ENCODE measurements around the gene DYNC1I1.

The DYNC1I1 gene

DNA sequence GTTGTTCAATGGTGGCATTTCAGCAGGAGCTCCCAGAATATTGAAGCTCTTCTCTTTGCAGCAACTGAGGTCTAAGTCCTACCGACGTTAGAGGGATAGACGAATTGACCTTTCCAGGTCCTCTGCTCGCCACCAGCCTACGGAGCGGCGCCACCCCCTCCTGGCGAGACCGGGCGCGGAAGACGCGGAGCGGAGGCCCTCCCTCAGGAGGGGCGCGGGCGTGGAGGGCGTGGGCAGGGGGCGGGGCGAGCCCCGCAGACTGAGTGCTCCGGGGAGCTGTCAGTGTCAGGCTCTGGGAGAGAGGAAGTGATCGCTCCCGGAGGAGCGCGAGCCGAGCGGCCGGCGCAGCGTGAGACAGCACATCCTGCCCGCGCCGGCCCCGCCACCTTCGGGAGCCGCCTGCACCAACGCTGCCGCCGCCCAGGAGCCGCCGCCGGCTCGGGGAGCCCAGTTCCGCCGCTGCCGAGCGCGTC lies at the start of gene DYNC1I1:
DYNC1I1 (plus strand) TSS at position 257 of the 473 bp plus-strand sequence. CDS start 32,176 bp downstream, outside the sequence.
- DNase-seq, result peak; percentile 23 to 35

DNA sequence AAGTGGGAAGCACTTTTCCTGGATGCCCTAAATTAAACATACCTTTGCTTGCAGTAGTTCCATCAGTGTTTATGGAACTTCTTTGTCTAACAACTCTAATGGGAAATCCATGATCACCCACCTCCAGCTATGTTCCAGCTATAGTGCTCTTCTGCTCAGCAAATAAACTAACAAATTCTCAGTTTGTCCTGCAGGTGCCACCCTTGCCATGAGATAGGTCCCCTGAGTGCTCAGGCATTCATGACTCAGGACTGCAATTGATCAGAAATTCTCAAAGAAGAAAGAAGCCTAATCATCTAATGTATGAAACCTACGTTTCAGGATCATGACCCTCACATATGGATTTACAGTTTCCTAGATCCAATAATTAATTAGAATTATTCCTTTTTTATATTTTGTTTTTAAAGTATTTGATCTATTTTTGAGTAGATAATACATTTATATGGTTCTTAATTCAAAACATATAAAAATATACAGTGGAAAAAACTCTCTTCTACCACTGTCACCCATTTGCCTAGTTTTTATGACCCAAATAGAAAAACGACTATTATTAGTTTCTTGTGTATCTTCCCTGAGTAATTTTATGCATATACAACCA lies 48.7 kb upstream of the DYNC1I1 start:
- peak; percentile 46 to 62 for DNase-seq

DNA sequence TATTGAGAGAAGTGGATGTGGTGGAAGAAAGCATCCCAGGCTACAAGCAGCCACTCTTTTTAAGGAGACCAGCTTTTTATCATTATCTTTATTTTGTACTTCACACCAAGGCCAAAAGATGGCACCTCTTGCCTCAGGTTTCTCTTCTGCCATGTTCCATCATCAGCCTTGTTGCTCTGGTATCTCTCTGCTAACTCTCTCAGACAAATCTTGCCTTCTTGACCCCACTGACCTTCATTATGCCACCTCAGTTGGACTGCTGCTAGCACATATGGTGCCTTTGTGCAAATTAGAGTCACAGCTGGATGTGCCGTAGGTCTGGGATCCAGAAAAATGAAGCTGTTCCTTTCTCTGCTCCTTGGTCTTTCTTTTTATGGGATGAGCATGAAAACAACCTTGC lies 47.1 kb upstream of the DYNC1I1 start:
- no peak for DNase-seq

DNA sequence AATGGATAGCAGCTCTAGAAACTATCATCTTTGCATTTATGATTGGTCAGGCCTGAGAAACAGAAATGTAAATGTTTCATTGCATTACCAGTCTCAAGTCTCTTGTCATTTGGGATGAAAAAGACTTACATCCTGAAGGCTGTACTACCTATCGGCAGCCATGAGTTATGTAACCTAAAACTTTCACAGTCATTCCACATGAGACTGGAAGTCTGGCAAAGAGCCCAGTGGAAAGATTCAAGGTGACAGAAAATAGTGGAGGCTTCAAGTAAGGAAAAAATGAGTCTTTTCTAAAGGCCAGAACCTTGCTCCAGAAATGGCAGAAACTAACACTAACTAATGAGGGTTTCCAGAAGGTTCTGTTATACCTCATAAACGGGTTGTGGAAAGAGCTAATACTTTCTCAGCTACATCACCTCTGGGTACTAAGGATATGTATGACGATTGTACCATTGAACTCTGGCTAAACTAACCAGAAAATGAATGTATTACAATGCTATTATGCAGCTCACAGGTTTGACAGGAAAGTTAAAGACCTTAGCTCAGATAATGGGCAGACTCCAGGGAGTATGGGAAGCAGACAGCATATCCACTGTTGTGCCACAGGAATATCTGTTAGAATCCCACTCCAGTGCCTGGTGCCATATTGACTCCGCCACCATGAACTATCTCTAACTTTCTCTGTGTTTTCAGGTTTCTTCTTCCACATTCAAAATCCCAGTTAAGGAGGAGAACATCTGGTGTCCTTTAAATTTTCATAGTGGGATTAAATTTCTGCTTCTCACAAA lies 41.7 kb upstream of the DYNC1I1 start:
- no peak for DNase-seq

DNA sequence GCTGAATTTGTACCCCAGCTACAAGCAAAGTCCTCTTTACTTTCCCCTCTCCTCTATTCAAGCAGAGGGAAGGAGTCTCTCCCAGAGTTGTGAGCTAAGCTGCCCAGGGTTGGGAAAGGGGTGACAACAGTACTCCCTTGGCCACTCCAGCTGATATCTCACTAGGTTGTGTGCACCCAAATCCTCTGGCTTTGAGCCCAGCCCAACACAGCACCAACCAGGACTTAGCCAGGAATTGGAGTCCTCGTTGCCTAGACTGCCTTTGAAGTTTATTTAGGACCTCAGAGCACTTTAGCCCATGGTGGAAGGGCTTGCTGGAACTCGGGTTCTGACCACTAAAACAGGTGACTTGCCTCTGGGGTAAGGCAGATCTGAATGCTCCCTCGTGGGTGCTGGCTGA lies 35.7 kb upstream of the DYNC1I1 start:
- DNase-seq, result no peak

DNA sequence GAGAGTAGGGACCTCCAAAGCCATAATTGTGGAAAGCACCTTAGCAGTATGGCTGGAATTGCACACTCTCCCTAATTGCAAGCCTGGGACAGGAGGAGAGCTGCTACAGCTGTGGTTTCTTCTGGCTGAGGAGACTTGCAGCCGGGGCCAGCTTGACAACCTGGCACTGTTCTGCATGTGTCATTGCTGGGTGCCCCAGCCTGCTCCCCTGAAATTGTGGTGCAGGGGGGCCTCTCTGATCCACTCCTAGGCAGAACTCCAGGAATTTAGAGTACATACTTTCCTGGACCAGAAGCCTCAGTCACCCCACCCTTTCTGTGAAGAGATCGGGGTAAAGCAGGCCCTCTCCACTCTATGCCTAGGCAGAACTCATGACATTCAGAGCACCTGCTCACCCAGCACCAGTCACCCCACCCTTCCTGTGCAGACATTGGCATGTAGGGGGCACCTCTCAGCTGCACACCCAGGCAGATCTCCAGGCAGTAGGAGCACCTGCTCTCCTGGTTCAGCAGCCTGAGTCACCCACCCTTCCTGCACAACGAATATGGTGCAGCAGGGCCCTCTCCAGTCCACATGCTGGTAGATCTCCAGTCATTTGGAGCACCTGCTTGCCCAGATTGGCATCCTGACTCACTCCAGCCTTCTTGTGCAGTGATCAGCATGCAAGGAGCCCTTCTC lies 34.4 kb upstream of the DYNC1I1 start:
- DNase-seq, result no peak

DNA sequence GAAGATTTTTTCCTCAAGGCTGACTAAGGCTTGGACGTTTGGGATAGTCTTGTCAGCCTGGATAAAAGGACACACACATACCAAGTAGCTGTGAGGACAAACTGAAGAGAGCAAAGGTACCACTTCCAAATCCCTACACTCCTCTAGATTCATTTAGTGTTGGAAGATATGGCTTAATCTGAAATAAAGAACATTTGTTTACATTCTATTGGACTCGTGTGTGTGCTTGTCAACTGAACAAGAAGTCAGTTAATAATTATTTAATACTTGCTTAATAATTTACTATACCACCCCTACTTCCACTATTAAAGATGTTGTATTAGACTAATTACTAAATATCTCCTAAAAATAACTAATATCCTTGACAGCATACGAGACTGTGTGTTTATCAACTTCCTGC lies 23.3 kb upstream of the DYNC1I1 start:
- DNase-seq, result no peak

DNA sequence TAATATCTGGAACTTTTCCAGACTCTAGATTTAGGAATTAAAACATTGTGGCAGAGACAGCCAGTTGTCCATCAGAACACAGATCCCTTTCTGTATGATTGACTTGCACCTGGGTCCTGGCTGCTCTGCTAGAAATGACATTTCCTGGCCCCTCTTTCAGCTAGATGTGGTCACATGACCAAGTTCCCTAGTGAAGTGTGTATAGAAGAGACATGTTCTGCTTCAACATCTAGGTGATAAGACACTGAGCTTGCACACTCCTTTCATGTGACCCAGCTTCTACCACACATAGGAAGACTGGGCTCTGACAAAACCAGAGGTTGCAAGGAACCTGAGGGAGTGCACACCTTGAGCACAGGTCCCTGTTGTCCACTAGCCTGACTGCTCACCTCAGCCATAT lies 22.8 kb upstream of the DYNC1I1 start:
- no peak for DNase-seq

DNA sequence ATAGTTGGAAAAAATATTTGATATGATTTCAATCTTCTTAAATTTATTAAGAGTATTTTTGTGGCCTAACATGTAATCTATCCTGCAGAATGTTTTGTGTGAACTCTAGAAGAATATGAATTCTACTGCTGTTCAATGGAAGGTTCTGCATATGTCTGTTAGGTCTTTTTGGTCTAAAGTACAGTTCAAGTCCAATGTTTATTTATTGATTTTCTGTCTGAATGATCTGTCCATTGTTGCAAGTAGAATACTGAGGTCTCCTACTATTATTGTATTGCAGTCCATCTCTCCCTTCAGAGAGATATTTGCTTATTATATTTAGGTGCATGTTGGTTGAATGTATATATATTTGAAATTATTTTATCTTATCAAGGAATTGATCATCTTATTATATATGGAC lies 18.9 kb upstream of the DYNC1I1 start:
- no peak for DNase-seq

DNA sequence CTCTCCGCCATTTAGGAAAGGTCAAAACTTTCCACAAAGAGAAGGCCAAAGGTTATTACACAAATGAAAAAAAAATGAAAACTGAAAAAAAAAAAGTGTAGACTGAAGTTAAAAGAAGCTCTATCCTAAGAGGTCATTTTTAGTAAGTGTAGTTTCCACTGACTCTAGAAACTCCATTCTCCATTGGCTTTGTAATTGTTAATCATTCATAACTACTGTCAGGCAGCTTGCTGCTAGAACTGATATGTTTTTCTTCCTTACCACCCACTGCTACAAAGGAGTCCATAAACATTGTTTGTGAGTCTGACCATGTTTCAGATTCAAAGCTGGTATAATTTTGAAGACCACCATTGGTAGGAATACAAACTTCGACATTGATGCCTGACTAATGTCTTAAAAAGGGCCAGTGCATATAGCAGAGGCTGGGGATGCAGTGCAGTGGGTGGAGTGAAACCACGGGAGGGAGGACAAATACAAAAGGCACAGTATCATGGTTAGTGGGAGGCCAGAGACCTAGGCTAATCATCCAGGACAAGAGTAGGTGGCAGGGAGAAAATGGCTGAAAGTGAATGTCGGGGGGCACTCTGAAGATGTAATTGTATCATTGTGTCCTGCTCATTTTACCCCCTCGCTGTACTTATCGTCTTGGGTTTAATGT lies 16.9 kb upstream of the DYNC1I1 start:
- DNase-seq, result no peak

DNA sequence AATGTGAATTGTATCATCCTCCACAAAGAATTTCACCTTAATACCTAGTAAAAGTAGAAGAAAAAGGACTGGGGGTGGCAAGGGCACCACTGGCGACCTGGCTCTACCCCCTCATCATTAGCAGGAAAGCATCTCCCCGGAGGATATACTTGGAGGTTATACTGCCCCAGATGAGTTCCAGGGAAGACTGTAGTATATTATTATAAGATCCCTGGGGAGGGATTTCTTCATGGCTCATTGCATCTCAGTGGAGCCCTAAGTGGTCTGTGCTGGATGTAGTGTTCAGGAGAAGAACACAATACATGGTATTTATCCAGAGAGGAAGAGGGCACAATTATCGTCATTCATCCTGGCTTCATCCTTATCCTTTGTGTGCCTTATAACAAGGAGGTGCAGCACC lies 14.2 kb upstream of the DYNC1I1 start:
- DNase-seq, result no peak

DNA sequence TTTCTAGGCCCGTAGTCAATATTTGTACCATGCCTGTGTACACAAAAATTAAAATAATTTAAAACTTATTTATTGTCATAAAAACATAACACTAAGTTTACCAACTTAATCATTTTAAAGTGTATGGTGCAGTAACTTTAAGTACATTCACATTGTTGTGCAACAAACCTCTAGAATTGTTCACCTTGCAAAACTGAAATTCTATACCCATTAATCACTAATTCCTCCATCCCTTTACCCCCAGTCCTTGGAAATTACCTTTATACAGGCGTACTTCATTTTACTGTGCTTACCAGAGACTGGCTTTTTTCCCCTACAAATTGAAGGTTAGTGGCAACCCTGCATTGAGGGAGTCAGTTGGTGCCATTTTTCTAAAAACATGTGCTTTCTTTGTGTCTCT lies 6.3 kb upstream of the DYNC1I1 start:
- no peak for DNase-seq

DNA sequence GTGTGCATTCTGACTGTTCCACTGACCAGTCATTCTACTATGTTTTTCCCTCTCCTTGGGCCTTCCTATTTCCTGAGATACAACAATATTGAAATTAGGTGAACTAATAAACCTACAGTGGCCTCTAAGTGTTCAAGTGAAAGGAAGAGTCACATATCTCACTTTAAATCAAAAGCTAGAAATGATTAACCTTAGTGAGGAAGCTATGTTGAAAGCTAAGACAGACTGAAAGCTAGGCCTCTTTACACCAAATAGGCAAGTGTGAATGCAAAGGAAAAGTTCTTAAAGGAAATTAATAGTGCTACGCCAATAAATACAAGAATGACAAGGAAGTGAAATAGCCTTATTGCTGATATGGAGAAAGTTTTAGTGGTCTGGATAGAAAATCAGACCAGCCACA lies 5.7 kb upstream of the DYNC1I1 start:
- DNase-seq, result no peak

DNA sequence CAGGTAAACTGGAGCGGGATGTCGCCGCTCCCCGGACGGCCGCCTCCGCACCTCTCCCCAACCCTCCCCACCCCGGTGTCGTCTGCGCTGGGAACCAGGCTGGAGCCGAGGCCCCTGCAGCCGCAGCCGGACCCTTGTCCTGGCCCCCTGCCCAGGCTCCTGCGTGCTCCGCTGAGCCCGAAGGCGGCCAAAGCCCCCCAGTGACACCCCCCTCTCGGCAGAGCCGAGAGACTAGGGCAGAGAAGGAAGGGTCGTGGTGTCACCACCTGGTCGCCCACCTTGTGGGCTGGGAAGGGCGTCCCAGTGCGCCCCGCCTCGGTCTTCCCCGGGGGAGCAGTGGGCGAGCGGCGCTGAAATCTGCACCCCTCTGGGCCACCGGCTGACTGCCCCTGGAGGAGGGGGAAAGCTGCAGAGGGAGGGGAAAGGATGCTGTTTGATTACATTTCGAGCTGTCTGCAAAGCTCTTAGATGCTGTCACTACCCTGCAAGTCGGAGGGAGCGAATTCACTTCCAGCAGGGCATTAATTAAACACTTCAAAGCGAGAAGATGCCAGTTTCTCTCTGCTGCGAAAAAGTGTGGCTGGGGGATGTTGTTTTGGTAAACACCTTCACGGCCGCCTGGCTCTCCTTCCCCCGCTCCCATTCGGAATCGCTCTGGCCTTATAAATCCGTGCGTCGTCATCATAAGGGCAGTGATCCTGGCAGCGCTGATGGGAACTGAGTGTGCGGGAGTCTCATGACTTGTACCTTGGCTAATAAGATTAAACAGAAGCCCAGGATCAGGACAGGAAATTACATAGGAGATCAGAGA lies 622 bp downstream of the DYNC1I1 start:
- no peak for DNase-seq

DNA sequence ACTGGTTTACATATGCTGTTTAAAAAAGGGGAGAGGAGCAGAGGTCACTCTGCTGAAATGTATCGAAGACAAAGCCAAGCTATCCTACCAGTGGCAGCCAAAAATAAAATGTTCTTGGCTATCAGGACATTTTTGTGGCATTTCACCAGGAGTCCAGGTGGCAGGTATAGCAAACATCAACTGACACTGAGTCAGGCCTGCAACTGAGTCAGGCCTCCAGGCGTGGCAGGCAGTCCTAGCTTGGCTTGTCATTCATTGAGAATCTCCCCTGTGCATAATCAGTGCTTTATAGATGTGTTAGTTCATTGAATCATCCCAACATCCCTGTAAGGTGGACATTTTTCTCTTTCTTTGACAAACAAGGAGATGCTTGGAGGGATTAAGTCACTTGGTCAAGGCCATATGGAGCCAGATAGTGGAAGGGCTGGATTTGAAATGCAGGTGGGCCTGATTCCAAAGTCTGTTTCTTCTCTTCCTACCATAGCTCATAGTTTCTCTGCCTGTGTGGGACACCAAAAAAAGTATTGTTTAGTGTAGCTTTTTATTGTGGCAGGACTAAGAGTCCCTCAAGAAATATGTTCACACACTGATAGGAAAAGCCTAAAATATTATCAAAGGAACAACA lies 4.3 kb downstream of the DYNC1I1 start:
- DNase-seq, result no peak

DNA sequence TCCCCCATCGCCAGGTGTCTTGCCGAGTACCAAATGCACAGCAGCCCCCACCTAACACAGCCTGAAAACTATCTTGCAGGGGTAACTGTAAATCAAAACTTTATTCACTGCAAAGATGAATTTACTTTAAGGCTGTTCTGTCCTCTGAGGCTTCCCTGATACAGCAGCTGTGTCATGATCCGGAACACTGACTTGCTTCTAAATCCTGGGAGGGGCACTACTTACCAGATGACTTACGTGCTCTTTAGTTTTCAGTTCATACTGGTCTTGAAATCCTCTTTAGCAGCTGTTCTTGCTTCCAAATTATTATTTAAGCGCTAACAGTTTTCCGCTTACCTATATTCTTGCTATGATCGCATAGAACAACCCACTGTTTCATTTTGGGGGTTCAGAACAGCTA lies 4.9 kb downstream of the DYNC1I1 start:
- no peak for DNase-seq

DNA sequence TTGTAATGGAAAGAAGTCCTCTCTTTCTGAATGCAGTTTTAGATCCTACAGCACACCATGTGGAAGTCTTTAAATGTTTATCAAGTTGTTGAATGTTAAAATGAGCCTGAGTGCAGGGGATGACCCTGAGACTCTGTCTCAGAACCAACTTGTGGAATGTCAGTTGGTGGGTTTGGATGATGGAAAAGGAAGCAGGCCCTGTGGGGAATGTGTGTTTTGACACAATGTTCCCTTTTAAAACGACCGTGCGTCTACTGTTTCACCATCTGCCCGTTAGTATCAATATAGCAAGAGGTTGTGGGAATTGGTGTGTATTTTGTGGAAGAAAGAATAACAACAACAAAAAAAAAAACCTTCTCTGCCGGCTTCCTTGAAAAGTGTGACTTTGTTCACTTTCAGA lies 8.3 kb downstream of the DYNC1I1 start:
- DNase-seq, result no peak

DNA sequence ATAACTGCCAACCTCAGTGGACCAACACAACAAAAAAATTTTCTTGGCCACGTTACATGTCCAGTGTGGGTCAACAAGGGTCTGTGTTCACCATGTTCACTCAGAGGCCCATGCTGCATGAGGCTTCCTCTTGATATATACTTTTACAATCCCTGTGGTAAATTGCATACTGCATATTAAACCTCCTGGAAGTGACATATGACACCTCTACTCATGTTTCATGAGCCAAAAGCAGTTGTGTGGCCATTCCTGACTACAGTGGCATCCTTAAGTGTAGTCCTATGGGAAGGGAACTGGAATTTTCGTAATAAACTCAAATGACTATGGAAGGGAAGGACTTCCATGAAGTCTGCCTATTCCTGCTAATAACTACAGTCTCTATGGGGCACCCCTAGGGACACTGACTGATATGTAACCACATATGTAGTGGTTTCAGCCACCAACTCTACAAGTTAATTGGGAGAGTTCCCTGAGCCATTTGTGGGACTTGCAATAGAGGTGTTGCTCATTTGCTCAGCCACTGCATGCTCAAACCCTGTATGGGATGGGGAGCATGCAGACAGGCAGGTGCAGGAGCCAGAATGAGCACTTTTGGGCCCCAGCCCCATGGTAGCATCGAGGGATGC lies 9.7 kb downstream of the DYNC1I1 start:
- DNase-seq, result no peak

DNA sequence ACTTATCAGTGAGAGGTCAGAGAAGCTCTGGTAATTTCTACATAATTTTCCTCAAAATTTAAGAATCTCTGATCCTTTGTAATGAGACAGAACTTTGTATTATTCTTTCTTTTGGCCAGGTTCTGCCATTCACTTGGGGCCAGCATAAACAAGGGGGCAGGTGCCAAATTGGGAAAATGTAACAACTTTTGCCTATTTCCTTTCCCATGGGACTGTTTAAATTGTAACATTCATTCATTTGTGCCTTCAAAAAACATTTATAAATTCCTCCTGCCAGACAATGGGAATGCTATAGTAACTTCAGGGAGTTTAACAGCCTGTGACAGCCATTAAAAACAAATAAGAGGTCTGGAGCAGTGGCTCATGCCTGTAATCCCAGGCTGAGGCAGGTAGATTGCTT lies 12.4 kb downstream of the DYNC1I1 start:
- DNase-seq, result no peak

DNA sequence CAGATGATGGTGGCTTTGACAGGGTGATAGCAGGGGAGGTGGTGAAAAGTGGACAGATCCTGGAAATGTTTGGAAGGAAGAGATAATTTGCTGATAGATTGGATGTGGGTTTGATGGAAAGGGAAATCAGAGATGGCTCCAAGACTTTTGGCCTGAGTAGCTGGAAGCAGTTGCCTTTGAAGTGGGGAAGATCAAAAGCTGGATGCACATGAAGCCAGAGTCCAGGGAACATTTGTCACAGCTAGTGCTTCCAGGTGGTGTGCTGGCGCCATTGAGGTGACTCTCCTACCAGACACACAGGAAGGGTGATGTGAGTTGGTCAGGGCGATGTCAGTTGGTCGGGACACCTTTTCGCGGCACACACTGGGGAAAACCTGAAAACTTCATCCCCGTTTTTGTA lies 15.9 kb downstream of the DYNC1I1 start:
- DNase-seq, result no peak

DNA sequence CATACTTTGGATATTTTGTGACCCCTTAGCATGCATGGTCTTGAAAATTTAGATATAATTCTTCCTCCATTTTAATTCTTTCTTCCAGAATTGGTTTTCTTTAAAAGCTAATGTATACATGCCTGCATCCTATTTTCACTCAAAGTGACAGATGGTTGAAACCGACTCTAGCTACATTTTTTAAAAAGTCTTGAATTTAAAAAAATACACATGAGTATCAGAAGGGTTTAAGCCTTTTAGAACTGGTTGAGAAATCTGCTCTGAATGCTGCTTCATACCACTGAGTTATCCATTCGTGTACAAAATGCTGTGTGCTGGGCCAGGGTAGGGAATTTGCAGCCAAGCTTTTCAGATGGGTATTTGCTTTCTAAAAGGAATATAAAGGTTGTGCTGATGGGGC lies 16.5 kb downstream of the DYNC1I1 start:
- no peak for DNase-seq

DNA sequence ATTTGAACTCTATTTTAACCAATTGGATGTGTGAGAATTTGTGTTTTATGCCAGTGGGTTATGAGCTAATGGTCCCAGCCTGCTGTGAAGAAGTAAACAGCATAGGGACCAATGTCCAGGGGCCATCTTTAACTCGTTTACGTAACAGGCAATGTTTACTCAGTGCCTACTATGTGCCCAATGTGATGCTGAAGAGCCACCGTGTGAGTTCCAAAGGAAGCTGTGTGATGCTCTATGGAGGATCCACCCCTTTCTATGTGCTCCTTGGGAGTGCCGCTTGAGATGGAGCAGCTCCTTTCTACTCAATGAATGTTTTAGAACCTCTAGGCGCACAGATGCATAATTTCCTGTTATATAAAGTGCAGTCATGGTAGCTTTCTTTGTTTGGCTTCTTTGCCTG lies 21.3 kb downstream of the DYNC1I1 start:
- DNase-seq, result no peak

Data from Kasumi-1 (cell line).